SKM-1 treated with dmso at 0.1 percent for 144 hours (cell line): ENCODE measurements around the gene EML1.

ENCODE experiments used
- DNase-seq: peaks from one replicate; lab custom pipeline; 2025; ENCODE audit not compliant: unreplicated experiment; lab: John Stamatoyannopoulos, UW

EML1 gene

DNA sequence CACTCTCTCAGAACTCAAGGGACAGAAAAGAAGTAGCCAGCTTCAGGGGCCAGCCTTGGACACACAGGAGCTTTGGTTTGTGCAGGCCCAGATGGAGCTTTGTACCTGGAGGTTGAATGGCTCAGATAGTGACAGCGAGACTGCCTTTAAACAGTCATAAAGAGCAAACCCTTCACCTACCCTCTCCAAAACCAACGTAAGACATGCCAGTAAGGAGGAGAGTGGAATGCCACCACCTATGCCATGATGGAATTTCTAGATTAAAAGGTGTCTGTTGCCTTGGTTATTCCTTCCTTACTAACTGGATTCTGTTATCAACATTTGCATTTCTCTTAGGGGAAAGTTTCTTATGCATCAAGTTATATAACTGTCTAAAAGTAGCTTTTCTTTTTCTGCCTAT is 98.1 kb downstream of the EML1 start:
- DNase-seq = no peak

DNA sequence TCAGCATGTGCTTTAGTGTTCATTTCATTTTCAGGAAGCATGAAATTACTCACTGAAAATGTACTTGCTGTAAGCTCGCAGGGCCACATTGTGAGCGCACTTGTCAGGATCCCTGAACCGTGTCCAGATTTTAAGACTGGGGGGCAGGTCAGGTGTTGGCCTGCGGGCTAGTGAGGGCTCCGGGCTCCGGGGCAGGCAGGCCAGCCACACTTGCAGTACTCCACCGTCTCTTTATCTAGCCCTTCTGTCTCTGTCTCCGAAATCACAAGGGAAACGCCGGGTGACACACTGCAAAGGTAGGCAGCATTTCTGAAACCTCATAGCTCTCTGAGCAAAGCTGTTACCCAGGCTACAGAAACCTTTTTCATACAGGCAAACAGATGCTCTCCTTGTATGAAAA is 98.7 kb downstream of the EML1 start:
- no peak for DNase-seq

GRCh38 chr14:99892406-99892805 is 99.2 kb downstream of the EML1 start:
- no peak for DNase-seq

DNA sequence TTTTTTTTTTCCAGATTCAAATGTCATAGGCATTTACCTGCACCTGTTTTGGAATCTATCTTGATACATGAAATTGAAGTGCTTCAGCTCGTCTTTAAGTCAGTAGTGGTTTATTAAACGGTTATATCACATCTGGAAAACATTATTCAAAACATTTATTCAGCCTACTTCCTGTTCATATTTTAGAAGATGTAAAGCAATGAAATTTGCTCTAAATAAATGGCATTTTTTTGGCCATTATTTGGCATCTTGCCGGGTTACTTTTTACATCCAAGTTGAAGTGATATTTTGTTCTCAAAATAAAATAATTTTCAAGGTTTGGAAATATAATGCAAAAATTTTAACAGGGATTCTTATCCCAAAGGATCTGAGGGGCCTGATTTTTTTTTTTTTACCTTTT is 103.1 kb downstream of the EML1 start:
- DNase-seq = no peak

GRCh38 chr14:99899578-99900178 is 106.5 kb downstream of the EML1 start:
- peak; percentile 7 for DNase-seq

DNA sequence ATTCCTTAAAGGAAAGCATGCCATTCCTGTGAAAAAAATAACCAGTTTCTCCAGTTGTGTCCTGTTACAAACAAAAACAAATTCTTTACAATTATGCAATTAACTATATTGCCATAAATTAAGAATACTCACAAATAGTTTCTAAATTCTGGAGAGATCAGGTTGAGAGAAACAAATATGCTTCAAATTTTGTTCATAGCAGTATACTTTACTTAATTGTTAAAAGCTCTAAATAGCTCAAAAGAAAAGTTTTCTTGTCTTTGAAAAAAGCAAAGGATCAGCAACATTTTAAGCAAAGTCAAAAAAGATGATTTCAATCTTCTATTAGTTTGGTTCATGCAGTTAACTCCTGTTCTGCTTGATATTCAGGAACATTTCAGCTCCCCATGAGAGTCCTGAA is 109.7 kb downstream of the EML1 start:
- DNase-seq = no peak

DNA sequence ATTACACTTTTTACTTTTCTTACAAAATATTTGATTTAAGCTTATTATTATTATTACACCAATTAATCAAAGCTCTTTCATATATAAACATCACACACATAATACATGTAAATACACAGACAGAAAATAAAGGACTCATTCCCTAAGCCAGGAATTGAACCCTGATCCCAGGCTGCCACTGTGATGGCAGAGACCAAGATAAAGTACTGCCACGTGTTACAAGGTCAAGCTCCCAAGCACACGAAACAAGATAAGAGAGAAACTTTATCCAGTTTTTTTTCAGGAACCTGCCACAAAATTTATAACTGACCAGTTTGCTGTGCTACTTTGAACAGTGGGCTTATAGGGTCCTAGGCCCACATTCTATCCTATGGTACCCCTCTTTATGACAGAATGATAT is 111.3 kb downstream of the EML1 start:
- DNase-seq = no peak

DNA sequence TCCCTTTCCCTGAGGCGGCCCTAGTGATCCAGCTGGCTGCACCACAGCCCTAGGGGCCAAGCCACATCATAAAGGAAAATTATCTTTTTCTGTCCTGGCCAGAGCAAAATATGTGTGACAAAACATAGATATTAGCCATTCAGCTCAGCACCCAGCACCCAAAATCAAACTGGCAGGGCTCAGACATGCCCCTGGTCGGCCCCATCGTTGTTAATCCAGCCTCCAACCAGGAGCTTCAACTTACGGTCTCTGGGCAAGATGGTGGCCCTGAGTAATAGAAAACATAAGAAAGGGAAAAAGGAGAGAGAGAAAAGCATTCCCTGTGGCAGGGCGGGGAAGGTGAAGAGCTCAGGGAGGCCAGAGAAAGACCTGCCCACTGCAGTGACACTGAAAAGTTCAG is 111.9 kb downstream of the EML1 start:
- no peak for DNase-seq

GRCh38 chr14:99907761-99908652 is 114.8 kb downstream of the EML1 start:
- DNase-seq = no peak

- DNase-seq = no peak
Measured at GRCh38 chr14:99908653-99909250, 115.5 kb downstream of the EML1 start.

DNA sequence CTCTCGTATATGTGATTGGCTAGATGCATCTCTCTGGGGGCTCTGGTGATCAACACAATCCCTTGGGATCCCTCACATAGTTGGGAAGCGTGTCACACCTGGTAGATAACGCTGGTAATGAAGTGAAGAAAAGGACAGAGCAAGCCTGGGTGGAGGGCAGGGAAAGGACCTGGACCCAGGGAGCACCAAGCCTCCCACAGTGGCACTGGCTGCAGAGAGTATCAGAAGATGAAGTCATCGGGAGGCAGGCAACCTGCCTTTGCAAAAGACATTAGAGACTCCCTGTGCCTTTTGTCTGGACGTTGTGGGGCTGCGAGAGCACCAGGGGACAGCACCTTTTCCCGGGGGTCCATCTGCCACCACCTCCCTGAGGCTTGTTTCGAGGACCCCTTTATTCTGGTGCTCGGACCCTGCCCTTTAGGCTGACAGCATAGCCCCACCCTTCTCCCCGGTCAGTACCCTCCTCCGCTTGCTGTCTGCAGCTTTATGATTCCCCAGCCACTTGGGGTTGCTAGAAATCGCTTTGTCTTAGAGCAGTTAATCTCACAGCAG is 116.4 kb downstream of the EML1 start:
- no peak for DNase-seq

- no peak for DNase-seq
Measured at GRCh38 chr14:99910337-99911309, 117.4 kb downstream of the EML1 start.

DNA sequence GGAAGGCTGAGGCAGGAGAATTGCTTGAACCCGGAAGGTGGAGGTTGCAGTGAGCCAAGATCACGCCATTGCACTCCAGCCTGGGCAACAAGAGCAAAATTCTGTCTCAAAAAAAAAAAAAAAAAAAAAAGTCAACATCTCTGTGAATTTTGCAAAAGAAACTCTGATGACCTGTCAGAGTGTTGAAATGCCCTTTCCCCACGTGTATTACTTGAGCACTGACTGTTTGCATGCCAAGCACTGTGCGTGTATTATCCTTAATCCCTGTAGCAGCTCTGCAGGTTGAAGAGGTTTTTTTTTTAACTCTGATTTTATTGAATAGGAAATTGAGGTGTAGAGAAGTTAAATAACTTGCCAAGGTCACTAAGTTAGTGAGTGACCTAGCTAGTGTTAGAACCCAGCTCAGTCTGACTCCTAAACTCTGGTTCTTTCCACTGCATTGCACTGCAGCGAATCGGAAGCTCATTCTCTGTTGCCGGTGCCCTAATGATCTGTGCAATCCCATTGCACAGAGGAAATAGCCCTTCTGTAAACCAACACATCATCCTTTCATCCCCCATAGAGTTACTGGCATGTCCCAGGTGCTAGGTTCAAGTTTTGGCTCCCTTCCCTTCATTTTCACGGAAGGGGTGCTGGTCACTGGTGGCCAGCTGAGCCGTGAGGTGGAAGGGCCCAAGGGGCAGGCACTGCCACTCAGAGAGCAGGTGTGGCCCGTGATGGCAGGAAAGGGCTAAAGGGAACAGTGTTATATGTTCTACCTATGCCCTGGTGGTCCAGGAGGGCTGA is 122.3 kb downstream of the EML1 start:
- no peak for DNase-seq

DNA sequence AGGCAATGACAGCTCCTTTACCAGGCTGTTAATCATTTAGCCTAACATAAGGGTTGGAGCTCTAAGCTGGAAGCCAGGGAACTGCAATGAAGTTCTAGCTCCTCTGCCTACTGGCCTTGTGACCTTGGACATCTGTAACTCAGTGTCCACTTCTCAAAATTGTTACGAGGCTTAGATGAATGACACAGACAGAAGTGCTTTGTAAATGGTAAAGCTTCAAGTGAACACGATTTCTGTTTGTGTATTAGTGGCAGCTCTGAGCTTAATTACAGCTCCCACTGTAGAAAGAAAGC is 122.8 kb downstream of the EML1 start:
- DNase-seq = no peak

DNA sequence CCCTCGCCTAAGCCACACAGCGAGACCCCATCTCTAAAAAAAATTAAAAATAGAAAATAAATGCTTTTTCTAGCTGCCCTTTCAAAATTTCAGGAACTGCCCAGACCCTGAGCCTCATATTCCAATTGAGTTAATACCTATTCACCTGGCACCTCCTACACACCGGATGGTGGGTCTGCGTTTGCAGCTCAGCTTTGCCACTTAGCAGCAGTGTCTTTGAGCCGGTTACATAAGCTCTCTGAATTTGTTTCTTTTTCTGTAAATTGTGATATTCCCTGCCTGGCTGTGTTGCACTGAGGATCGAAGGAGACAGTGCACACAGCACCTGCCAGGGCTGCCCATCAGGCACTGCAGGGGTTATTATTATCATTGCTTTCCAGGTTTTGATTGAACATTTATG is 125.6 kb downstream of the EML1 start:
- DNase-seq = no peak

GRCh38 chr14:99921425-99921824 is 128.2 kb downstream of the EML1 start:
- DNase-seq = no peak

- DNase-seq = no peak
Measured at GRCh38 chr14:99924379-99924778, 131.2 kb downstream of the EML1 start.

- no peak for DNase-seq
Measured at GRCh38 chr14:99925471-99925870, 132.3 kb downstream of the EML1 start.

- no peak for DNase-seq
Measured at GRCh38 chr14:99928963-99929362, 135.8 kb downstream of the EML1 start.

GRCh38 chr14:99929601-99930000 is 136.4 kb downstream of the EML1 start:
- DNase-seq = no peak
